Cerebellar cortex (tissue), 1 donor: ENCODE data around the gene SND1.
A peak's percentile ranks its signal among the peaks of the same experiment; 100 is the strongest.

Experiments
- DNase-seq: peaks from one replicate; pipeline ENCODE4 v3.0.0-alpha.2; 2015; ENCODE audit warnings: low spot score

SND1 gene

GRCh38 chr7:128017862-128018845, 366.2 kb downstream of the SND1 start:
- no peak for DNase-seq

GRCh38 chr7:128019288-128019687, 367.3 kb downstream of the SND1 start:
- DNase-seq, result no peak

- DNase-seq, result no peak
Measured at GRCh38 chr7:128020159-128020558, 368.2 kb downstream of the SND1 start.

- no peak for DNase-seq
Measured at GRCh38 chr7:128021366-128021765, 369.4 kb downstream of the SND1 start.

GRCh38 chr7:128022631-128023532, 370.9 kb downstream of the SND1 start:
- DNase-seq, result no peak

- no peak for DNase-seq
Measured at GRCh38 chr7:128024151-128024550, 372.2 kb downstream of the SND1 start.

GRCh38 chr7:128025380-128025779, 373.4 kb downstream of the SND1 start:
- no peak for DNase-seq

GRCh38 chr7:128025819-128026218, 373.8 kb downstream of the SND1 start:
- DNase-seq, result no peak

GRCh38 chr7:128026551-128026950, 374.6 kb downstream of the SND1 start:
- DNase-seq, result peak; percentile 75

- no peak for DNase-seq
Measured at GRCh38 chr7:128027485-128027980, 375.5 kb downstream of the SND1 start.

- DNase-seq, result no peak
Measured at GRCh38 chr7:128029405-128029995, 377.5 kb downstream of the SND1 start.

GRCh38 chr7:128030263-128030653, 378.3 kb downstream of the SND1 start:
- DNase-seq, result no peak

- no peak for DNase-seq
Measured at GRCh38 chr7:128030654-128031611, 378.9 kb downstream of the SND1 start, which contains the start of gene LRRC4. Gene LRRC4, minus strand, starts transcription at chr7:128031437. Its CDS starts 797 bp downstream, at chr7:128030640.

- DNase-seq, result peak; percentile 61
Measured at GRCh38 chr7:128031901-128032604, 380.1 kb downstream of the SND1 start.

GRCh38 chr7:128032605-128033235, 380.7 kb downstream of the SND1 start:
- peak; percentile 62 for DNase-seq

GRCh38 chr7:128033246-128033645, 381.3 kb downstream of the SND1 start:
- no peak for DNase-seq

GRCh38 chr7:128034825-128035224, 382.8 kb downstream of the SND1 start:
- DNase-seq, result no peak

- peak; percentile 82 for DNase-seq
Measured at GRCh38 chr7:128035712-128036111, 383.7 kb downstream of the SND1 start.

GRCh38 chr7:128036226-128036940, 384.4 kb downstream of the SND1 start:
- DNase-seq, result no peak
